ENCODE results near the gene LRRC32. TPM values are rescaled to one million over a fixed set of nuclear protein-coding genes. Genes with fewer than 3 reads are reported as not detected.

The LRRC32 gene
- total and polyA plus RNA-seq, 9 of the 15 experiments (the other 6 are each of a cell fraction or from before 2014, with no cell fraction given) = 0.10 to 0.50 (median 0.19) TPM; not detected in 5

- TF ChIP-seq RREB1 (CRISPR knock-in tag; IDR thresholded peaks at IDR 0.05) (0 out of 2 replicates have a peak, but pooled peaks have one; percentile 26), RAD21 (CRISPR knock-in tag; conservative IDR thresholded peaks at IDR 0.05 in 1 of 2, IDR thresholded peaks at IDR 0.05 in 1 of 2) (peak; percentile 36 to 77), CBX2 (IDR thresholded peaks at IDR 0.05; ENCODE audit: insufficient read depth, low read length, poor library complexity, severe bottlenecking) (no peak), PHF21A (IDR thresholded peaks at IDR 0.05; ENCODE audit: borderline replicate concordance, low read depth) (no peak), PRMT5 (CRISPR knock-in tag; IDR thresholded peaks at IDR 0.05) (no peak), CREB5 (CRISPR knock-in tag; IDR thresholded peaks at IDR 0.05) (no peak), KHSRP (IDR thresholded peaks at IDR 0.05) (no peak), CTCFL (IDR thresholded peaks at IDR 0.05; ENCODE audit: borderline replicate concordance, insufficient read depth, low read depth, low read length, poor library complexity, severe bottlenecking) (peak; percentile 58)
- TF ChIP-seq, protein P1, sequence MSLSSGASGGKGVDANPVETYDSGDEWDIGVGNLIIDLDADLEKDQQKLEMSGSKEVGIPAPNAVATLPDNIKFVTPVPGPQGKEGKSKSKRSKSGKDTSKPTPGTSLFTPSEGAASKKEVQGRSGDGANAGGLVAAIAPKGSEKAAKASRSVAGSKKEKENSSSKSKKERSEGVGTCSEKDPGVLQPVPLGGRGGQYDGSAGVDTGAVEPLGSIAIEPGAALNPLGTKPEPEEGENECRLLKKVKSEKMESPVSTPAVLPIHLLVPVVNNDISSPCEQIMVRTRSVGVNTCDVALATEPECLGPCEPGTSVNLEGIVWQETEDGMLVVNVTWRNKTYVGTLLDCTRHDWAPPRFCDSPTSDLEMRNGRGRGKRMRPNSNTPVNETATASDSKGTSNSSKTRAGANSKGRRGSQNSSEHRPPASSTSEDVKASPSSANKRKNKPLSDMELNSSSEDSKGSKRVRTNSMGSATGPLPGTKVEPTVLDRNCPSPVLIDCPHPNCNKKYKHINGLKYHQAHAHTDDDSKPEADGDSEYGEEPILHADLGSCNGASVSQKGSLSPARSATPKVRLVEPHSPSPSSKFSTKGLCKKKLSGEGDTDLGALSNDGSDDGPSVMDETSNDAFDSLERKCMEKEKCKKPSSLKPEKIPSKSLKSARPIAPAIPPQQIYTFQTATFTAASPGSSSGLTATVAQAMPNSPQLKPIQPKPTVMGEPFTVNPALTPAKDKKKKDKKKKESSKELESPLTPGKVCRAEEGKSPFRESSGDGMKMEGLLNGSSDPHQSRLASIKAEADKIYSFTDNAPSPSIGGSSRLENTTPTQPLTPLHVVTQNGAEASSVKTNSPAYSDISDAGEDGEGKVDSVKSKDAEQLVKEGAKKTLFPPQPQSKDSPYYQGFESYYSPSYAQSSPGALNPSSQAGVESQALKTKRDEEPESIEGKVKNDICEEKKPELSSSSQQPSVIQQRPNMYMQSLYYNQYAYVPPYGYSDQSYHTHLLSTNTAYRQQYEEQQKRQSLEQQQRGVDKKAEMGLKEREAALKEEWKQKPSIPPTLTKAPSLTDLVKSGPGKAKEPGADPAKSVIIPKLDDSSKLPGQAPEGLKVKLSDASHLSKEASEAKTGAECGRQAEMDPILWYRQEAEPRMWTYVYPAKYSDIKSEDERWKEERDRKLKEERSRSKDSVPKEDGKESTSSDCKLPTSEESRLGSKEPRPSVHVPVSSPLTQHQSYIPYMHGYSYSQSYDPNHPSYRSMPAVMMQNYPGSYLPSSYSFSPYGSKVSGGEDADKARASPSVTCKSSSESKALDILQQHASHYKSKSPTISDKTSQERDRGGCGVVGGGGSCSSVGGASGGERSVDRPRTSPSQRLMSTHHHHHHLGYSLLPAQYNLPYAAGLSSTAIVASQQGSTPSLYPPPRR (CRISPR knock-in tag; IDR thresholded peaks at IDR 0.05; ENCODE audit: borderline replicate concordance) = 0 out of 2 replicates have a peak, but pooled peaks have one; percentile 55
These were observed 27.9 kb upstream of the LRRC32 start (continued) for GRCh38 chr11:76698321-76699043.
